Measurements from ENCODE around the gene PUM1. TPM values are rescaled to one million over a fixed set of nuclear protein-coding genes. Genes with fewer than 3 reads are reported as not detected.
"Not testable (repeated sequence)": the region's sequence is repeated elsewhere in the genome, so short reads cannot be mapped to it uniquely, and the experiment has no call there.

The PUM1 gene
- polyA plus RNA-seq, 1 experiment, result 71.3 TPM

GRCh38 chr1:31055501-31055900, 10.0 kb downstream of the PUM1 start:
- H3K9me3 ChIP-seq (ENCODE audit: control insufficient read depth, insufficient read depth, low read length), result no peaks in the 10 kb centered on the region
- ChIA-PET CTCF (no interaction called here), POLR2A (no interaction called here)
- H3K4me3 ChIP-seq (ENCODE audit: low read depth, low read length), result no peak overlapping the region
- no peak overlapping the region for H3K27ac ChIP-seq (ENCODE audit: low read depth, low read length)
- TF ChIP-seq CTCF (IDR thresholded peaks at IDR 0.05; ENCODE audit: low read depth, low read length), result no peak
- DNase-seq (ENCODE audit: low read depth, low spot score), result no peak
- no peaks in the 10 kb centered on the region for H3K27me3 ChIP-seq (ENCODE audit: control insufficient read depth, insufficient read depth, low read length)

- CTCF ChIA-PET, result no interaction called here
- Histone ChIP-seq H3K4me3 (ENCODE audit: low read depth, low read length) (no peak overlapping the region), H3K9me3 (ENCODE audit: control insufficient read depth, insufficient read depth, low read length) (no peaks in the 10 kb centered on the region), H3K27ac (ENCODE audit: low read depth, low read length) (no peak overlapping the region), H3K27me3 (ENCODE audit: control insufficient read depth, insufficient read depth, low read length) (no peaks in the 10 kb centered on the region)
- POLR2A ChIA-PET, result interaction anchor here (0.7 kb wide), 1 partner anchor 643 kb away, joined by 7 read pairs; no protein-coding TSS in a partner anchor
- no peak for TF ChIP-seq CTCF (IDR thresholded peaks at IDR 0.05; ENCODE audit: low read depth, low read length)
- DNase-seq (ENCODE audit: low read depth, low spot score), result no peak
These were observed 10.5 kb downstream of the PUM1 start for GRCh38 chr1:31054958-31055481.

GRCh38 chr1:31054349-31054748, 11.2 kb downstream of the PUM1 start:
- ChIA-PET POLR2A (interaction anchor here (0.6 to 0.7 kb wide), 2 partner anchors 78 to 642 kb away, joined by 3 to 7 read pairs; no protein-coding TSS in a partner anchor), CTCF (interaction anchor here (0.6 to 0.8 kb wide), 2 partner anchors 73 to 166 kb away, joined by 3 to 7 read pairs; no protein-coding TSS in a partner anchor)
- no peak for TF ChIP-seq CTCF (IDR thresholded peaks at IDR 0.05; ENCODE audit: low read depth, low read length)
- Histone ChIP-seq H3K4me3 (ENCODE audit: low read depth, low read length) (no peak overlapping the region), H3K9me3 (ENCODE audit: control insufficient read depth, insufficient read depth, low read length) (no peaks in the 10 kb centered on the region), H3K27ac (ENCODE audit: low read depth, low read length) (no peak overlapping the region), H3K27me3 (ENCODE audit: control insufficient read depth, insufficient read depth, low read length) (no peaks in the 10 kb centered on the region)
- DNase-seq (ENCODE audit: low read depth, low spot score), result no peak

GRCh38 chr1:31052613-31053012, 12.9 kb downstream of the PUM1 start:
- CTCF ChIA-PET, result interaction anchor here (0.6 kb wide), 1 partner anchor 130 kb away, joined by 5 read pairs; no protein-coding TSS in a partner anchor
- not testable (repeated sequence) for H3K9me3 ChIP-seq (ENCODE audit: control insufficient read depth, insufficient read depth, low read length); DNase-seq (ENCODE audit: low read depth, low spot score); H3K4me3 ChIP-seq (ENCODE audit: low read depth, low read length); H3K27me3 ChIP-seq (ENCODE audit: control insufficient read depth, insufficient read depth, low read length); H3K27ac ChIP-seq (ENCODE audit: low read depth, low read length)
- POLR2A ChIA-PET, result interaction anchor here (0.7 kb wide), 2 partner anchors 24 to 100 kb away, joined by 3 read pairs; no protein-coding TSS in a partner anchor

- no peaks in the 10 kb centered on the region for H3K9me3 ChIP-seq (ENCODE audit: control insufficient read depth, insufficient read depth, low read length)
- no peak overlapping the region for H3K27ac ChIP-seq (ENCODE audit: low read depth, low read length)
- TF ChIP-seq CTCF (IDR thresholded peaks at IDR 0.05; ENCODE audit: low read depth, low read length), result no peak
- POLR2A ChIA-PET, result interaction anchor here (0.7 kb wide), 1 partner anchor 343 kb away, joined by 5 read pairs; no protein-coding TSS in a partner anchor
- CTCF ChIA-PET, result interaction anchor here (0.7 kb wide), 1 partner anchor 123 kb away, joined by 4 read pairs; no protein-coding TSS in a partner anchor
- H3K27me3 ChIP-seq (ENCODE audit: control insufficient read depth, insufficient read depth, low read length), result no peaks in the 10 kb centered on the region
- no peak overlapping the region for H3K4me3 ChIP-seq (ENCODE audit: low read depth, low read length)
- no peak for DNase-seq (ENCODE audit: low read depth, low spot score)
These were observed 13.9 kb downstream of the PUM1 start for GRCh38 chr1:31051611-31052010.

GRCh38 chr1:31047507-31047906, 18.0 kb downstream of the PUM1 start:
- CTCF ChIA-PET; DNase-seq (ENCODE audit: low read depth, low spot score); H3K27me3 ChIP-seq (ENCODE audit: control insufficient read depth, insufficient read depth, low read length); H3K4me3 ChIP-seq (ENCODE audit: low read depth, low read length); H3K9me3 ChIP-seq (ENCODE audit: control insufficient read depth, insufficient read depth, low read length); H3K27ac ChIP-seq (ENCODE audit: low read depth, low read length): not testable (repeated sequence)
- POLR2A ChIA-PET, result interaction anchor here (0.8 kb wide), 1 partner anchor 17 kb away, joined by 3 read pairs; no protein-coding TSS in a partner anchor

Measured in AG04450 (cell line).